ENCODE data around the gene SELENOF.
"Not testable (repeated sequence)": the region's sequence is repeated elsewhere in the genome, so short reads cannot be mapped to it uniquely, and the experiment has no call there.

The SELENOF gene

GRCh38 chr1:86915737-86916235 is 1.9 kb upstream of the SELENOF start:
- DNase-seq (ENCODE audit: low read depth), result peak; percentile 7

DNA sequence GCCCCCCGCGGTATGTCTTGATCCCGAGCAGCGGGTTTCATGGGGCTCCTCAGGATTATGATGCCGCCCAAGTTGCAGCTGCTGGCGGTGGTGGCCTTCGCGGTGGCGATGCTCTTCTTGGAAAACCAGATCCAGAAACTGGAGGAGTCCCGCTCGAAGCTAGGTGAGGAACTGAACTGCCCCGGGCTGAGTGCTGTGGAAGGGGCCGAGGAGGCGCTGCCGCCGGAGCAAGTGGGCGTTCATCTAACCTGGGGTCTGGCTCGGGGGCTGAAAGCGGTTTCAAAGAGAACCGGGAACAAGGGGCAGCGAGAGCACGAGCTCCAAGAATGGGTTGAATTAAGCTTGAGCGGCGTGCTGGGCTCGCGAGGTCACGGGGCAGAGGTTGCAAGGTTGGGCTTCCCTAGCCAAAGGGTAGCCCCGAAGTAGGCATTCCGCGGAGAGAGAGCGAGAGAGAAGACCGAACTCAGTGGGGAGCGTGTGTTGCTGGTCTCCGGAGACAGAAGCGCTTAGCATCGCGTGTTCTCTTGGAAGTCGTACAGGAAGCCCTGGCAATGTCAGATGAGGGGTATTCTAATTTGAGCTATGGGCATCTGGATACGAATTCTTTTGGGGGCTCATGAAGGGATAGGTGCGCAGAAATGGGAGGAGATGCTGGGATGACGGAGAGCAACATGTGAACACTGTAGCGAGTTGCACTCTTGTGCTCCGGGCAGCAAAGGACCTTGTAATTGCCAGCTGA is 1.2 kb upstream of the SELENOF start:
- DNase-seq (ENCODE audit: low read depth), result peak; percentile 25

DNA sequence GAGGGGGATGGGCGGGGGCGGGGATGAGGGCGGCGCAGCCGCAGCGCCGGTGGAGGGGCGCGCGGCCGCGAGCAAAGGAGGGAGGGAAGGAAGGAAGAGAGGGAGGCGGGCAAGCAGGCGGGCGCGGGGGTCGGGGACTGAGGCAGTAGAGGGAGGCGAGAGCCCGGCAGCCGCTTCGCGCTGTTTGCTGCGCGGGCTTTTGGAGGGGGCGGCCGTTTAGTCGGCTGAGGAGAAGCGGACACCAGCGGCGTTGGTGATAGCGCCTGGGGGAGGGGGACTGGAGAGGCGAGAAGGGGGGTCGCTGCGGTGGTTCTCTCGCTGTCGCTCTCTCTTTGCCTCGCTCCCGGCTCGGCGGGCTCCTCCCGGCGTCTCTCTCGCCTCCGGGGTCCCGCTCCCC is 673 bp upstream of the SELENOF start, which contains the start of gene HS2ST1:
Gene HS2ST1 (plus strand): TSS at position 35 of the 397 bp plus-strand sequence.
- no peak for DNase-seq (ENCODE audit: low read depth)

GRCh38 chr1:86913399-86913895 is 479 bp downstream of the SELENOF start:
- no peak for DNase-seq (ENCODE audit: low read depth)

DNA sequence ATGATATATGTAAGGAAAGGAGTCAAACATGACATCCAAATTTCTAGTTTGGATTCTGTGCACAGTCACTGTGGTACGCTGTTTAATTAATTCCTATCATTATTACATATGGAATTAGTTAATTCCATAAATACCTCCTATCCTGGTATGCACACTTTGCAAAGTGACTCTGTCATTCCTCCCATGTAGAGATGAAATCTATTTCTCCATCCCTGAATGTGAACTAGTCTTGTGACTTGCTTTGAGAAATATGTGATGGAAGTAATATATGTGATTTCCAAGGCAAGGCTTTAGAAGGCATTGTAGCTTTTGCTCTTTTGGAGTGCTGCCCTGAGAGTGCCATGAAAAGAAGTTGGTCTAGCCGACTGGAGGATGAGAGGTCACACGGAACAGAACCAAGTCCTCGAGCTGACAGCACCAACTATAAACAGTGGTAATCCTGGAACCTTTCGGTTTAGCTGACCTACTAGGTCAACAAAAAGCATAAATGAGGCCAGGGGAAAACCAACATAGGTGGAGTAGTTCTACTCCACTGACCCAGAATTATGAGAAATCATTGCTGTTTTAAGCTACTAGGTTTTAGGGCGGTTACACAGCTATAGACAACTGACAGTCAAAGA is 1.5 kb downstream of the SELENOF start:
- DNase-seq (ENCODE audit: low read depth), result no peak

DNA sequence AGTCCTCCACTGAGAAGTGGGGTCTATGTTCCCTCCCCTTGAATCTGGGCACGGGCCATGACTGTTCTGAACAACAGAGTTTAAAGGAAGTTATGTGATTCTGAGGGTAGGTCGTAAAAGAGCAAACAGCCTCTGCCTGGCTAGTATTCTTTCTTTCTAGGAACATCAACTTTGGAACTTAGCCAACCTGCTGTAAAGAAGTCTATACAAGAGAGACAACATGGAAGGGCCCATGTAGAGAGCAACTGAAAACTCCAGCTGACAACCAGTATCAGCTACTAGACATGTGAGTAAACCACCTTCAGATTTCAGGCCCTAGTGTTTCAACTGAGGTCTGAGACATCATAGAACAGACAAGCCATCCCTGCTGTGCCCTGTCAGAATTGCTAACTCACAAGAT is 7.5 kb downstream of the SELENOF start:
- no peak for DNase-seq (ENCODE audit: low read depth)

DNA sequence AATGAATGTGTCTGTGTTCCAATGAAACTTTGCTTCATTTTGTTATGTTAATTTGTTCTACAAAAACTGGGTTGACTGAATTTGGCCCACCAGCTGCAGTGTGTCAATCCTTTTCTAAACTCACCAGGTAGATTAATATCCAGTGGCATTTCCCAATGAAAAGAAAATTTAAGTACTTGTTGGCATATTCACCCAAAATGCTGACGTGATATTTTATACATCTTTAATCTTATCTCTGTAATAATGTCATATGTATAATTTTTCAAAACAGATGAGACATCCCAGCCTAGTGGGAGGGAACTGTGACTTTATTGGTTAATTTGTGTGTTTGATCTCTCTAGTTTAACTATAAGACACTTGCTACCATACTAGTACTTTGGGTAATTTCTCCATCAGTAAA is 8.1 kb downstream of the SELENOF start:
- no peak for DNase-seq (ENCODE audit: low read depth)

GRCh38 chr1:86899401-86899800 is 14.5 kb downstream of the SELENOF start:
- not testable (repeated sequence) for DNase-seq (ENCODE audit: low read depth)

GRCh38 chr1:86888327-86888726 is 25.6 kb downstream of the SELENOF start:
- DNase-seq (ENCODE audit: low read depth), result no peak

GRCh38 chr1:86887479-86888162 is 26.3 kb downstream of the SELENOF start:
- DNase-seq (ENCODE audit: low read depth), result no peak

DNA sequence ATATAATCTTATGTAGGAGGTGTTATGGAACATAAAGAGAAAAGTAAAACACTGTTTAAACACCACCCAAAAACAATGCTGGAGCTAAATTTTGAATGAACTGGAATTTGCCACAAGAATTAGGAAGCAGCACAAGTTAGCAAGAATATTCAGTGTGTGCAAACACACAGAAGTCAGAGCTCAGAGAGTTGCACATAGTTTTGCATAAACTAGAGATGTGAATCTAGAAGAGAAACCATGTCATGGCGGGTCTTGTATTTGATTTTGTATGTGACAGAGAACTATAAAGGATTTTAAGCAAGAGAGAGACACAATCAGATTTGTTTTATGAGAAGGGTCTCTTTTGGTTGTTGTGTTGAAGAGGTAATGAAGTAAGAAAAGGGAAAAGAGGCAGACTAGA is 38.2 kb downstream of the SELENOF start:
- no peak for DNase-seq (ENCODE audit: low read depth)

DNA sequence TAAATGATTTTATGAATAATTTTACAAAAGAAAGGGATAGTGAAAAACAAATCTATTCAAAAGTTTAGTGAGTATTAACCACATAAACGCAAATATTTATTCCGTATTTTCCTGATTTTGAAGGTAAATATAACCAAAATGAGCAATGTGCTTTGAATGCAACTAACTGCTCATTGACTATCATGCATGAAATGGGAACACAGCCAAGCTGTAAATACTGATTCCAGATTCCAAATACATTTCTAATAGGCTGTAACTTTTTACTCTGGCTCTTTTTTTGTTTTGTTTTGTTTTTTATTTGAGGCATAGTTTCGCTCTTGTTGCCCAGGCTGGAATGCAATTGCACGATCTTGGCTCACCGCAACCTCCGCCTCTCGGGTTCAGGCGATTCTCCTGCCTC is 41.8 kb downstream of the SELENOF start:
- DNase-seq (ENCODE audit: low read depth), result no peak

DNA sequence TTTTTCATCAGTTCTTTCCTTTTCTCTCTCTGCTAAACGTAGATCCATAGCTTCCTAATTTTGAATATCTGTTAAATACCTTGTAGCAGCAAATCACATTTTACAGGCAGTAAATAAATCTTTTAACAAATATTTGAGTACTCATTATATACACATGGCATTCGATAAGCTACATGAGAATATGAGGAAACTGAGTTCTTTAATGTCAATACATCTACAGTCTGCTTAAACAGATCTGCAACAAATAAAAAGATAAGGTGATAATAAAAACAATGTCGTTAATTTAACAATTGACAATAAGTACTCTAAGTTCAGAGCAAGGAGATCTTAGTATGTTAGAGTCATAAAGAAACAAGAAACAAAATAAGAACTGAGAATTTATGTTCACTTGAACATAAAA is 42.9 kb downstream of the SELENOF start:
- no peak for DNase-seq (ENCODE audit: low read depth)

DNA sequence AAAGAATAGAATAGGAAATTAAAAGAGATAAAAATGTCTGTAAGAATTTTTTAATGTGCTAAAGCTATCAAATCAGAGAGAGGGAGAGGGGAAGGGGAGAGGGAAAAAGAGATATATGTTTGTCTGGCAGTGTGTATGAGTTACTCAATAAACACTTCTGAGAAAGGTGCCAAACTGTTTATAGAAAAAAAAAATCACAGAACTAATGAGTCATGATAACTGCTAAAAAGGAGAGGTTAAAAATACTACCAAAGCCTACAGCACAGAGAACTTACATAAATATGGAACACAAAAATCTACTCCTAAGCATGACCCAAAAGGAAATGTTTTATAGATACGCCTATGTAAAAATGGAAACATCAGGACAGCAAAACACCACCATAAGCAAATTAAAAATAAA is 45.4 kb downstream of the SELENOF start:
- DNase-seq (ENCODE audit: low read depth), result no peak

DNA sequence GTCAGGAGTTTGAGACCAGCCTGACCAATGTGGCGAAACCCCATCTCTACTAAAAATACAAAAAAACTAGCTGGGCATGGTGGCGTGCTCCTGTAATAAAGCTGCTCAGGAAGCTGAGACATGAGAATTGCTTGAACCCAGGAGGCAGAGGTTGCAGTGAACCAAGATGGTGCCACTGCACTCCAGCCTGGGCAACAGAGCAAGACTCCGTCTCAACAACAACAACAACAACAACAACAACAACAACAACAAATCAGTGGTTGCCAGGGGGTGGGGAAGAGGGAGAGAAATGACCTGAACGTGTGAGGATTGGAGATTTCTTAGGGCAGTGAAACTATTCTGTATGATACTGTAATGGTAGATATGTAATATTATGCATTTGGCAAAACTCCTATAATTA is 46.6 kb downstream of the SELENOF start:
- not testable (repeated sequence) for DNase-seq (ENCODE audit: low read depth)

DNA sequence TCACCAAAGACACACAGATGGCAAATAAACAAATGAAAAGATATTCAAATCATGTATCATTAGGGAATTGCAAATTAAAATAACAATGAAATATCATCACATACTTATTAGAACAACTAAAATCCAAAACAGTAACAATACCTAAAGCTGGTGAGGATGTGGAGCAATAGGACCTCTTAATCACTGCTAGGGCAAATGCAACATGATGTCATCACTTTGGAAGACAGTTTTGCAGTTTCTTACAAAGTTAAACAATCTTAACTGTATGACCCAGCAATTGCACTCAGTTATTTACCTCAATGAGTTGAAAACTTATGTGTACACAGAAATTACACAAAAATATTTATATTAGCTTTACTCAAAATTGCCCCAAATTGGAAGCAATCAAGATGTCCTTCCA is 47.3 kb downstream of the SELENOF start:
- DNase-seq (ENCODE audit: low read depth), result no peak

- no peak for DNase-seq (ENCODE audit: low read depth)
Measured at GRCh38 chr1:86865973-86866637, 47.8 kb downstream of the SELENOF start.

DNA sequence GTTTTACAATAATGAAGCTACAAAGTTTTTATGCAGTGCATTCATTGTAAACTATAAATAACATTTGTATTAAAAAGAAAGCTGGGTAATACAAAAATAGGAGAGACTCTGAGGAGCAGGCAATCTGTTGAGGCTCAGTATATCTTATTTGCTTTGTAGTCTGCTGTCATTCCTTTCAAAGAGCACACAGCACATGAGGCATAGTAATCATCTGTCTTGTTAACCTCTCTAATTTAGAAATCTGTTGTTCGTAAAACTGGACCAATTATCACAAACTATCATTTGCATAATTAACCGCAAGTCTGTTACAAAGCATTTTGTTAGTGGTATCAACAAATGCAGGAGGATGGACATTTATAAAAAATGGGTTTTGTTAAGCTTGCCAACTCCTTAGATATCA is 51.0 kb downstream of the SELENOF start:
- no peak for DNase-seq (ENCODE audit: low read depth)

- no peak for DNase-seq (ENCODE audit: low read depth)
Measured at GRCh38 chr1:86861424-86861823, 52.5 kb downstream of the SELENOF start.

DNA sequence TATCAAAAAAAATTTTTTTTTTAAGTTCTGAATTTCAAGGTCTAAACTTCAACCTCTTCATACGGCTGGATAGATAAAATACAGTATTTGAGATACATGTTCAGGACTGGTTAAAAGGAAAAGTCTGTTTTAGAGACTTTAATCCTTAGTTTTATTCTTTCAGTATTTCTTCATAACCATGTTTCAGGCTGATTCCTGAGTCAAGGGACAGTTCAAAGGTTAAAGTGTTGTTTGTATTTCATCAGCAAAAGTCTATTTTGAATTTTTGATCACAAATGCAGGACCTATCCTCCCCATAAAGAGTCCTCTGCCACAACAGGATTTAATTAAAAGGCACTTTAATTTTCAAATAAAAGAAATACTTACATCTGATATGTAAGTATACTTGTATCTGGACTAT is 53.5 kb downstream of the SELENOF start:
- DNase-seq (ENCODE audit: low read depth), result no peak

DNA sequence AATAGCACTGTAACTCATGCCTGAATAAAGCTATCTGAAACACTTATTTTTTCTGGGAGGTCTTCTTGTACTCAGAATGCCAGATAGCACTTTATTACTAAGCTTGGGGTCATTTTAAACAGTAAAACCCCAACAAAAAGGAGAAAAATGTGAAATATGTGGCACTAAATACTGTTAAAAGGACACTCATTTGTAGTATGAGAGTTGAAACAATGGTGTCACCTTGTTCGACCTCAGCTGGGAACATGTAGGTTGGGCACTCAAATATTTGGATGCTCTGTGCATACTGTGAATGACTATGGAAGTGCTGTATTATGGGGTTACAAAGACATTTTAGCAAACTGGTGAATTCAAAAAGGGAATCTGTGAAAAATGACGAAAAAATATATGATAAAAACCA is 53.9 kb downstream of the SELENOF start:
- no peak for DNase-seq (ENCODE audit: low read depth)

- no peak for DNase-seq (ENCODE audit: low read depth)
Measured at GRCh38 chr1:86858524-86859261, 55.2 kb downstream of the SELENOF start.
